HG03159 (cell line): Measurements from ENCODE around the gene RAD54L2.
"Not testable (repeated sequence)": the region's sequence is repeated elsewhere in the genome, so short reads cannot be mapped to it uniquely, and the experiment has no call there.

Experiments
- ATAC-seq: cut with Tn5 transposase; IDR thresholded peaks from one replicate; pipeline ENCODE4 v1.9.1; 2021; ENCODE audit warnings: mild to moderate bottlenecking, moderate library complexity; ENCODE audit not compliant: unreplicated experiment

RAD54L2 gene

DNA sequence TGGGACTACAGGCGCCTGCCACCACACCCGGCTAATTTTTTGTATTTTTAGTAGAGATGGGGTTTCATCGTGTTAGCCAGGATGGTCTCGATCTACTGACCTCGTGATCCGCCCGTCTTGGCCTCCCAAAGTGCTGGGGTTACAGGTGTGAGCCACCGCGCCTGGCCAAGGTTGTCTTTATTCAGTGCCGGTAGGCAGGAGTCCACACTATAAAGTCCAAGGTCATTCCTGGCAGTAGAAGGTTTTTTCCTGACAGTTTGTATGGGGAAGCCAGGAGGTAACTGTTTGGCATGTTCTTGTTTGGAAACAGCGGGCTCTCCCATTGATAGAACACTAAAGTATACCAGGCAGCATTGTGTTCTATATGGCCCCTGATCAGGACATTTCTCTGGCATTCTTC is 4.1 kb downstream of the RAD54L2 start:
- ATAC-seq, result not testable (repeated sequence)

DNA sequence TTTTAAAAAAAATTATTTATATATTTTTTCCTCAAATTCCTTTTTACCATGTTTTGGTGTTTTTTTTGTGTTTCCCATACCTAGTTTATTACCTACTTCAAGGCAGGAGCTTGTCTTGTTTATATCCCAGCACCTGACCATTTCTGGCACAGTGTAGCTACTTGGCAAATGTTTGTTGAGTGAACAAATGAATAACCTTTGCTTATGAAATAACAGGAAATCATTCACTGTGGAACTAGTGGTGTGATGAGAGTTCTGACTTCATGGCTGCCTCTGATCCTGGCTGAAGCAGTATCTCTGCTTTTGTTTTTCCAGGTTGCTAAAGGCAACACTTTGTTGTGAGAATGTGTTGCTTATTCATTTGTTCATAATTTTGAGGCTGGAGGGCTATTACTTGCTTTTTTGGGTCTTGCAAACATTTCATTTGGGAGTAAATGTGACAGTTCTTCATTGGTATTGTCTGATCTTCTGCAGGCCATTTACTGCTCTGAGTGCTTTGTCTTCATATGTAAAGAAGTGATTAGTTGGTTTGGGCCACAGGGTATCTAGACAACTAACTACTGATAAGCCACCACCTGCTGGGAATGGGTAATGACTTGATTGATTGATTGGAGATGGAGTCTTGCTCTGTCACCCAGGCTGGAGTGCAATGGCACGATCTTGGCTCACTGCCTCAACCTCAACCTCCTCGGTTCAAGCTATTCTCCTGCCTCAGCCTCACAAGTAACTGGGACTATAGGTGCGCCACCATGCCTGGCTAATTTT is 5.7 kb downstream of the RAD54L2 start:
- ATAC-seq, result no peak

DNA sequence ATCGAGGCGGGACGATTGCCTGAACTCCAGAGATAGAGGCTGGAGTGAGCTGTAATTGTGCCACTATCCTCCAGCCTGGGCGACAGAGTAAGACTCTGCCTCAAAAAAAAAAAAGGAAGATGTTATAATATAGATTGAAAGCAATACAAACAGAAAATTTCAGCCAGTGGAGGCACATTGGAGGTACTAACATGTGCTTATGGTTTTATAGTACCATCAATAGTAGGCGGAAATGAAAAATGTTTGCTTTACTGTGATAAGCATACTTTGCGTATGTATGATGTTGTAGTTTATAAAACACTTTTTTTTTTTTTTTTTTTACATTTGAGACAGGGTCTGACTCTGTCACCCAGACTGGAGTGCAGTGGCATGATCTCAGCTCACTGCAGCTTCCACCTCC is 8.8 kb downstream of the RAD54L2 start:
- ATAC-seq, result no peak

DNA sequence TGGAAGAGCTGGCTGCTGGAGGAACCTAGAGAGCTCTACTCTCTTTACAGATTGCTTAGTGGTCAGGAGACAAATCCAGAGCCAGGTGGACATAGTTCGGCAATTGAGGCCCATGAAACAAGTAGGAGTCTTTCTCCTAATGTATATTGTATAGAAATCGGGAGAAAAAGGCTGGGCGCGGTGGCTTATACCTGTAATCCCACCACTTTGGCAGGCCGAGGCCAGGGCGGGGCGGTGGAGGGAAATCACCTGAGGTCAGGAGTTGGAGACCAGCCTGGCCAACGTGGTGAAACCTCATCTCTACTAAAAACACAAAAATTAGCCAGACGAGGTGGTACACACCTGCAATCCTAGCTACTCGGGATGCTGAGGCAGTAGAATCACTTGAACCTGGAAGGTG is 10.8 kb downstream of the RAD54L2 start:
- ATAC-seq, result no peak

DNA sequence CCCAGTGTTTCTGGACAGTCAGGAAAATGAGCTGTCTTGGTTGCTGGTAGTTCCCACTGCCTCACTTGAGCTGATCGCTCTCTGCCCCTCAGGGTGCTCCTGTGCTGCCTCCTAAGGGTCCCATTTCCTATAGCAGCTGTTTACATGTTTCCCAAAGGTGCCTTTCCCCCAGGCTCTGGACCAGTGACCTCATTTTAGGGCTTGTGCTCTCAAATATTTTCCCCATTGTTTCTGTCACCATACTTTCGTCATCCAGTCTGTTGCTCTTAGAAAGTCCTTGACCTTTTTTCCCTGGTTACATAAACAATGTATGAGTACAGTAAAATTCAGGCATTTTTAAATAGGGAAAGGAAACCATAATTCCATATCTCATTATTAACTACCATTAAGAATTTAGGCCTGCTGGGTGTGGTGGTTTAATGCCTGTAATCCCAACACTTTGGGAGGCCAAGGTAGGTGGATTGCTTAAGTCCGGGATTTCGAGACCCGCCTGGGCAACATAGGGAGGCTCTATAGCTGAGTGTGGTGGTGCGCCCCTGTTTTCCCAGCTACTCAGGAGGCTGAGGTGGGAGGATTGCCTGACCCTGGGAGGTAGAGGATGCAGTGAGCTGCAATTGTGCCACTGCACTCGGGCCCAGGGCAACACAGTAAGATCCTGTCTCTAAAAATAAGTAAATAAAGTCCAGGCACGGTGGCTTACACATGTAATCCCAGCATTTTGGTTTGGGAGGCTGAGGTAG is 11.7 kb downstream of the RAD54L2 start:
- ATAC-seq, result no peak

DNA sequence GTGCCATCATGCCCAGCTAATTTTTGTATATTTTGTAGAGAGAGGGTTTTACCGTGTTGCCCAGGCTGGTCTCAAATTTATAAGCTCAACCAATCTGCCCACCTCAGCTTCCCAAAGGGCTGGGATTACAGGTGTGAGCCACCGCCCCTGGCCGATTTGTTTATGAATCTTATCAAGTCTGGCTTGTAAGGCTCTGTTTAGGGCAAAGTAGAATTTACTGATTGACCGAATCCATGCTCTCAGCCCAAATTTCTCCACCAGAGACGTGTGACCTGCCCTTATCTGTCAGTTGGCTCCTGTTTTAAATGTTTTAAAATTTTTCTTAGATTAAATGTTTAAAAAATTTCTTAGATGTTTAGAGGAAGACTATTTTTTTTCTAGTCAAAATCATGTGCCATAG is 19.5 kb downstream of the RAD54L2 start:
- no peak for ATAC-seq

DNA sequence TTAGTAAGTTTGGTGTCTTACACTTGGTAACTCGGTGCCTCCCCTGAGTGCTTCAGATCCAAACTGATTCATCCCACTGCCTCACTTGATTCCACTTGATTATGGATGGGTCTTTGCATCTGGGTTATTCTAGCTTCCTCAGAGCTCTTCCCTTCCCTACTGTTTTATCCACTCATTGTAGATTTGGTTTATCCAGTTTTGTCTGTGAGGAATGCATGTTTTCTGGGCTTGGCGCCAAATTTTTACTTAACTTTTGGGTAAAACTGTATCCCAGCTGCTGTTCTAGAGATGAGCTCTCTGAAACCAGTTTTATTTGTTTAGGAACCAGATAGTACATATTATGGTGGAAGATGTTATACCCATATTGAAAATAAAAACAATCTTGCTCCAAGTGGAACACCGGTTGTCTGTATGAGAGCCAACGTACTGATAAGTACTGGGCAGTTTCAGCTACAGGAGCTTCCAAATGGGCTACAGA is 20.9 kb downstream of the RAD54L2 start:
- ATAC-seq, result no peak

DNA sequence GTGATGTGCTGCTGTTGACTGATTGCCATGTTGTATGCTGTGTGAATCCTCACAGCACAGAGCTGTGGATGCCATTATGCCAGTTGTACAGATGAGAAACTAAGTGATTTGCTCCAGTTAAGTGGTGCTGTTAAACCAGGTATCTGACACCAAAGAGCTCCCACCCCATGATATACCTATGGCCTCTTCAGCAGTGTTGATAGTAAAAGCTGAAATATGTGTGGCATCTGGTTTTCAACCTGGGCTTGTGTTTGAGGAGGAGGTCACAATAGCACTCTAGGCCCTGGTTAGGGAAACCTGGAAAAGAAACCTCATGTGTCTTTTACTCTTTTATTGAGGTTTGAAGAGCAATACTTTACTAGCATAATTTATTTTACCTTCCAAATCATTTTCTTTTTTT is 21.4 kb downstream of the RAD54L2 start:
- ATAC-seq, result no peak

DNA sequence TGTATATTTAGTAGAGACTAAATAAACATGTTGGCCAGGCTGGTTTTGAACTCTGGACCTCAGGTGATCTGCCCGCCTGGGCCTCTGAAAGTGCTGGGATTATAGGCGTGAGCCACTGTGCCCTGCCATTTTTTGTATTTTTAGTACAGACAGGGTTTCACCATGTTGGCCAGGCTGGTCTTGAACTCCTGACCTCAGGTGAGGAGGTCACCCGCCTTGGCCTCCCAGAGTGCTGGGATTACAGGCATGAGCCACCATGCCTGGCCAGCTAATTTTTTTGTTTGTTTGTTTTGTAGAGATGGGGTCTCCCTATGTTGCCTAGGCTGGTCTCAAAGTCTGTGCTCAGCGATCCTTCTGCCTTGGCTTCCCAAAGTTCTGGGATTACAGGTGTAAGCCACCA is 23.9 kb downstream of the RAD54L2 start:
- not testable (repeated sequence) for ATAC-seq

DNA sequence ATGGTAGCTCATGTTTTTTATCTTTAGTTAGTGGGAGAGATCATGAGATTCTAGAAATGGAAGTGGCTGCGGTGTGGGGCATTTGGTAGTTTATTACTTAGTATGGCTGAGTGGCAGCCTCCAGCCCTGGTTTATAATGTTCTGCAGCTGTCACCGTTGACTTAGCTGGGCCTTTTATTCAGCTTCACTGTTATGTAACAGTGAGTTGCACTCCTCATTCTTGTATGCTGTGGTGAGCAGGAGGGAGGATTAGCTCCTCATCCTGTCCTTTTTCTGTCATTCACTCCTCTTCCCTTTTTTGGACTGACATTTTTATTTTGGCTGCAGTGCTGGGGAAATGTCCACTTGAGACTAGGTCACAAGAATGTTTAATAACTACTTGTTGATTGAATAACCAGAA is 29.5 kb downstream of the RAD54L2 start:
- no peak for ATAC-seq

DNA sequence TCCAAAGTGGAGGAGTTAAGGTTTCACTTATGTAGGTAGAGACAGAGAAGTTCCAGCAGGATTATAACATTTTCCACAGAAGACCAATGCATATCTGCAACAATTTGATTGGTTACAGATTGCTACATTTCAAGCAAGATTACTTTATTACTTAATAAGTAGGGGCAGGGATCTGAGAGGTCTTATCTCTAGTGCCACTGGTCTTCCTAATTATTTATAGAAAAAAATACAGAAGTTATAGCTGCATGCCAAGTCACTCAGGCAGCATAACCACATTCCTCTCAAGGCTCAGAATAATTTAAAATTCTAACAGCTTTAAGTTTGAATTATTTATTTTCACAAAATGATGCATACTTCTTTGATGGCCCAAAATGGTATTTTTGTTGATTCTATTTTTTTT is 30.5 kb downstream of the RAD54L2 start:
- no peak for ATAC-seq

DNA sequence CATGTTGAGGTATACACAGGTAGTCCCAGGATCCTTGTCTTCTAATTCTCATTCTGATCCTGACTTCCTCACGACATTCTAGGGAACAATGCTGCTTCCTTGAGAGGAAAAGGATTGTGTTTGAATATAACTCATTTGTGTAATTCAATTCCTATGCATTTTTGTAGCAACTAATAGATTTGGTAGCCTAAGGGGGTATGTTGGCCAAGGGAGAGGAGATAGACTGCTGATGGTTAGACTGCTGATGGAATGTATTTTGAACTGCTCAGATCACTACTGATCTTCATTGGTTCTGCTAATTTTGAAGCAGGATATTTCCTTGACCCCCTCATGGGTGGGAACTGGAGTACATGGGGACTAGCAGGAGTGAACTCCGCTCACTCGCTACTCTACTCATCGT is 39.7 kb downstream of the RAD54L2 start:
- no peak for ATAC-seq

DNA sequence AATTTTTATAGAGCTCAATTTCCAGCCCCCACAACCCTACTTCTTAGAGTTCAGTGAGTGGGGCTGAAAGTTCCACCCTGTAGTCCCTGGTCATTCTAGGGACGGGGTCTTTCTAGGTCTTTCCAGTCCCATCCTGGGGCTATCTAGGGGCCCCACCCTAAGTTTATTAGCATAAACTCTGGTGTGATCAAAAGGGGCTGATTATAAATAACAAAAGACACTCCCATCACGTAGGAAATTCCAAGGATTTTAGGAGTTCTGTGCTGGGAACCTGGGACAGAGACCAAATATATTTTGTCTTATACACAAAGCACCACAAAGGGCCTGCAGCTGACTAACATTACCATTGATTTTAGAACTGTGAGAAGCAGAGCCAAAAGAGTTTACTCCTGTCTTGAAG is 41.9 kb downstream of the RAD54L2 start:
- ATAC-seq, result no peak

DNA sequence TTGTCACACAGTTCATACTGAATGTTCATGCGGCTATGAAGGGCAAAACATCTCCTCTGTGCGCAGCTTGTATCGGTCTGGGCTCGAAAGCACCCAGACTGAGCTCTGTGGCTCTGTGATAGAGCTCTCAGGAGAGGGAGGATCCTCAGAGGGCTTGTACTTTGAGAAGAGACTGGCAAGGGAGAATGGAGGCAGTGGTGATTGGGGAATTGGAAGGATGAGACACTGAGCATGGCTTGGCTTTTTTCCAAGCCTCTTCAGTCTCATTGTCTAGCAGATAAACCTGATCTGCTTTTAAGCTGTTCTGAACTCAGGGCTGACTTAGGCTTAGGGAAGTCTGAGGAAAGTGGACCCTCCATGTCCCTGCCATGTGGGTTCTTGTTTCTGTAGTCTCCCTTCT is 43.0 kb downstream of the RAD54L2 start:
- no peak for ATAC-seq

DNA sequence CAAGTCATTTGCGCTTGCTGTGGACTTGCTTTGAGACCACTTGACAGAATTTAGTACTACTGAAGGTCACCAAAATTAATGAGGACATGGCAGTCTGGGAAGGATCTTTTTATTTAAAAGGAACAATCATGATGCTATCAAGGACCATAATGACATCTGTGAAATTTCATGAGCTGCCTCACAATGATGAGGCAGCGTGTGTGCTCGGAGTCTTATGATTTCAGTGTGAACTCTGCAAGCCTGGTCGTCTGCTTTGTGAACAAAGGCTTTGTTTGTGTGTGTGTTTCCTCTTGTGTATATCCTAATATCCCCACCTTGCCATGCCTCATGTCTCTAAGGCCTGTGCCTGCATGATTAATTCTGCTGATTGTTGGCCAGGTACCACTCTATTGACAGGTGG is 46.7 kb downstream of the RAD54L2 start:
- ATAC-seq, result no peak

DNA sequence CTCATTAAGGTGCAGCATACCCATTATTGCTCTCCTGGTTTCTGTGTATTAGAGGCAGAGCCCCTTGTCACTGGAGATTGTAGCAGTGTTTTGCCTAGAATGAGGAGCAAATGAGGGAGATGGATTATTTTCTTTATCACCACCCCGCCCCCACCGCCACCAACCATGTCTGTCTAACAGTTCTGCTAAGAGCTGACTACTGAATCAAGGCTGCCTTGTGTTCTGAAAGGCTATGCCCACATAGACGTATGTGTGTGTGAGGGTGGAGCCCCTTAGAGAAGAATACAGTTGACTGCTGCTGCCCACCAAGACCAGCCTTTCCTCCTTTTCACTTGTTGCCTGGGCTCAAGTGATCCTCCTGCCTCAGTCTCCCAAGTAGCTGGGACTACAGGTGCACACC is 47.4 kb downstream of the RAD54L2 start:
- no peak for ATAC-seq
